ENCODE measurements around the gene ASTN2.

DNA sequence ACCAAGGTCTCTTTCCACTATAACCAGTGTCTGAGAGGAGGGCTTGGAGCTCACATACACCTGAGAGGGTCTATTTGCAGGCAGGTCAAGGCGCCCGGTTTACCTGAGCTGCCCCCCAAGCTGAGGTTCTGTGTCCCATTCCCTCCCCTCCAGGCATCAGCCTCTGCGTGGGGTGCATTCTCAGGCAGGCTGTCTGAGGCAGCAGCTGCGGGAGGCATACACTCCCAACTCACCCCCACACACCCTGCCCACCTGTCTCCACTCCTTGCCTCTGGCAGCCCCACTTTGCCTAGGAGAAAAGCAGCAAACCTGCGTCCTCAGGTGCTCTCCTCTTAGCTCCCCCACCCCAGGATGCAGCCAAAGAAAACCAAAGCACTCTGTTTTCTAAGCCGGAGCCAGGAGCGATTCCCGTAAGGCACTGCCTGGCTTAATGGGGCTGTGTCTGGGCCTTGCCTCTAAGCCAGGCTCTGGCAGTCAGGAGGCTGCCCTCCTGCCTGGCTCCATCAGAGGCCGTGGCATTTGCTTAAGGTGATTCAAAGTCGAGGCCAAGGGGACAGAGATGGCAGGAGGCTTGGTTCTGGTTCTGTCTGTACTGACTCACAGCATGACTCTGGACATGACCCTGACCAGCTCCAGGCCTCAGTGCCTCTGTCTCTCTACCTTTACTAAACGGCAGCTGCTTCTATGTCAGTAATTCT lies 867.0 kb downstream of the ASTN2 start:
- no peak for TF ChIP-seq TAF1 (conservative IDR thresholded peaks at IDR 0.05)
- TF ChIP-seq, protein P1, sequence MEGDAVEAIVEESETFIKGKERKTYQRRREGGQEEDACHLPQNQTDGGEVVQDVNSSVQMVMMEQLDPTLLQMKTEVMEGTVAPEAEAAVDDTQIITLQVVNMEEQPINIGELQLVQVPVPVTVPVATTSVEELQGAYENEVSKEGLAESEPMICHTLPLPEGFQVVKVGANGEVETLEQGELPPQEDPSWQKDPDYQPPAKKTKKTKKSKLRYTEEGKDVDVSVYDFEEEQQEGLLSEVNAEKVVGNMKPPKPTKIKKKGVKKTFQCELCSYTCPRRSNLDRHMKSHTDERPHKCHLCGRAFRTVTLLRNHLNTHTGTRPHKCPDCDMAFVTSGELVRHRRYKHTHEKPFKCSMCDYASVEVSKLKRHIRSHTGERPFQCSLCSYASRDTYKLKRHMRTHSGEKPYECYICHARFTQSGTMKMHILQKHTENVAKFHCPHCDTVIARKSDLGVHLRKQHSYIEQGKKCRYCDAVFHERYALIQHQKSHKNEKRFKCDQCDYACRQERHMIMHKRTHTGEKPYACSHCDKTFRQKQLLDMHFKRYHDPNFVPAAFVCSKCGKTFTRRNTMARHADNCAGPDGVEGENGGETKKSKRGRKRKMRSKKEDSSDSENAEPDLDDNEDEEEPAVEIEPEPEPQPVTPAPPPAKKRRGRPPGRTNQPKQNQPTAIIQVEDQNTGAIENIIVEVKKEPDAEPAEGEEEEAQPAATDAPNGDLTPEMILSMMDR (IDR thresholded peaks at IDR 0.05; ENCODE audit: low read depth, low read length, missing input control) = no peak

Measured in liver (tissue), 3 donors.